Neural progenitor cell (in vitro differentiated cells): ENCODE measurements around the gene DHRS1.

ENCODE experiments used
- EZH2 ChIP-seq: fragments of 200-600 bp; sonication (generic); IDR thresholded peaks from 2 replicates; pipeline ENCODE4 v1.6.1; 2017; ENCODE audit warnings: antibody characterized with exemption, mild to moderate bottlenecking, moderate library complexity
- TF ChIP-seq, protein P1 (sequence below): fragments of 200-600 bp; sonication (generic); IDR thresholded peaks from 2 replicates; pipeline ENCODE4 v1.5.1; 2017; ENCODE audit warnings: antibody characterized with exemption, mild to moderate bottlenecking

DNA sequence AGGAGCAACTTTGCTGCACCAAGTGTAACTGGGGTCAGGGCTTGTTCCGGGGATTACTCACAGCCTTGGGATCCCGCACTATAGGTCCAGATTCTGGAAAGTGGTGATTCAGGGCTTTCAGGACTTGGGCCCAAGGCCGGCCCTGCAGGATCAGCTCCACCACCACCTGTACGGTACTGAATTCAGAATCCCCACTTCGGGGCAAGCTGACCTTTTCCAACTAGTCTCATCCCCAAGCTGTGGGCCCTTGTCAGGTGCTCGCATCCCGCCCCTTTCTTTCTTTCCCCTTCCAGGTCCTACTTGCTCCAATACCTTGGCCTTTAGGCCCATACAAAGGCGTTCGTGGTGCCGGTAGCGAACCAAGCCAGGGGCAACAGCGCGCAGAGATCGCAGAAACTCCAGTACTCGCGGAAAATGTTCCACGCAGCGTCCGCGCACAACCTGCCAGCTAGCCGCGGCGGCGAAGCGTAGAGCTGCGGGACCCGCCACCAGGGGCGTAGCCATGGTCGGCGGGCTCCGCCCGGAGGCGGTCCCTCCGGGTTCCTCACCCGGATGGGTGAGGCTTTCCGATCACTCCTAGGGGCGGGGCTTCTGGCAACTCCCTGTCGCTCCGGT, 57.6 kb downstream of the DHRS1 start:
- TF ChIP-seq, protein P1, sequence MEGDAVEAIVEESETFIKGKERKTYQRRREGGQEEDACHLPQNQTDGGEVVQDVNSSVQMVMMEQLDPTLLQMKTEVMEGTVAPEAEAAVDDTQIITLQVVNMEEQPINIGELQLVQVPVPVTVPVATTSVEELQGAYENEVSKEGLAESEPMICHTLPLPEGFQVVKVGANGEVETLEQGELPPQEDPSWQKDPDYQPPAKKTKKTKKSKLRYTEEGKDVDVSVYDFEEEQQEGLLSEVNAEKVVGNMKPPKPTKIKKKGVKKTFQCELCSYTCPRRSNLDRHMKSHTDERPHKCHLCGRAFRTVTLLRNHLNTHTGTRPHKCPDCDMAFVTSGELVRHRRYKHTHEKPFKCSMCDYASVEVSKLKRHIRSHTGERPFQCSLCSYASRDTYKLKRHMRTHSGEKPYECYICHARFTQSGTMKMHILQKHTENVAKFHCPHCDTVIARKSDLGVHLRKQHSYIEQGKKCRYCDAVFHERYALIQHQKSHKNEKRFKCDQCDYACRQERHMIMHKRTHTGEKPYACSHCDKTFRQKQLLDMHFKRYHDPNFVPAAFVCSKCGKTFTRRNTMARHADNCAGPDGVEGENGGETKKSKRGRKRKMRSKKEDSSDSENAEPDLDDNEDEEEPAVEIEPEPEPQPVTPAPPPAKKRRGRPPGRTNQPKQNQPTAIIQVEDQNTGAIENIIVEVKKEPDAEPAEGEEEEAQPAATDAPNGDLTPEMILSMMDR = peak; percentile 57
- no peak for TF ChIP-seq EZH2
